Mucosa of descending colon (tissue), 3 donors: ENCODE data around the gene LIMS2. TPM values are rescaled to one million over a fixed set of nuclear protein-coding genes. Genes with fewer than 3 reads are reported as not detected.

Experiments used
- ATAC-seq: fragments of 200-7000 bp; cut with Tn5 transposase; one replicate; pipeline ENCODE4 v1.9.1; 2020; ENCODE audit warnings: mild to moderate bottlenecking, moderate library complexity
- DNase-seq, 3 donors: peaks; one replicate each; pipeline ENCODE4 v3.0.0-alpha.2; 2020
- H3K36me3 ChIP-seq: fragments of 200-600 bp; one replicate; pipeline ENCODE4 v1.8.0; 2021; ENCODE audit warnings: low read depth, mild to moderate bottlenecking
- H3K4me1 ChIP-seq: fragments of 200-600 bp; one replicate; pipeline ENCODE4 v1.8.0; 2021; ENCODE audit warnings: low read depth, mild to moderate bottlenecking
- H3K4me3 ChIP-seq: fragments of 200-600 bp; one replicate; pipeline ENCODE4 v1.8.0; 2021; ENCODE audit warnings: mild to moderate bottlenecking
- H3K9me3 ChIP-seq: fragments of 200-600 bp; one replicate; pipeline ENCODE4 v1.8.0; 2021; ENCODE audit warnings: mild to moderate bottlenecking
- intact Hi-C, 2 donors: fragments of 100-400 bp; cut with DNase I in 1 of 2; cut with micrococcal nuclease in 1 of 2; formaldehyde crosslinking; loops; one replicate each; pipeline versions ENCODE4 v1.11.0 to v1.11.1; 2022; cut with DNase I, micrococcal nuclease
- total RNA-seq, 3 donors: library from RNA; stranded (reverse); fragmentation: NEBNext Ultra II Directional in 2 of 3; extraction: Animal tissue kit (Norgen Biotek cat#: 25700) in 2 of 3; gene quantifications; one replicate each; pipeline versions ENCODE4 v1.2.1 to v1.2.4, GENCODE V29; 2021 to 2023
- TF ChIP-seq, protein P1 (sequence below): fragments of 200-600 bp; IDR thresholded peaks from one replicate; pipeline ENCODE4 v1.8.0; 2022; ENCODE audit warnings: antibody characterized with exemption, mild to moderate bottlenecking
- donor health status: DM: no; HTN: no; CAD: no; lungs with moderate emphysema.
- donor health status: DM: no; HTN: no; CAD: no.
- donor health status: DM: no; HTN: yes; CAD: no.

Gene LIMS2
- total RNA-seq, 3 donors from 2014 or later = 12.5 to 478 (median 29.9) TPM

DNA sequence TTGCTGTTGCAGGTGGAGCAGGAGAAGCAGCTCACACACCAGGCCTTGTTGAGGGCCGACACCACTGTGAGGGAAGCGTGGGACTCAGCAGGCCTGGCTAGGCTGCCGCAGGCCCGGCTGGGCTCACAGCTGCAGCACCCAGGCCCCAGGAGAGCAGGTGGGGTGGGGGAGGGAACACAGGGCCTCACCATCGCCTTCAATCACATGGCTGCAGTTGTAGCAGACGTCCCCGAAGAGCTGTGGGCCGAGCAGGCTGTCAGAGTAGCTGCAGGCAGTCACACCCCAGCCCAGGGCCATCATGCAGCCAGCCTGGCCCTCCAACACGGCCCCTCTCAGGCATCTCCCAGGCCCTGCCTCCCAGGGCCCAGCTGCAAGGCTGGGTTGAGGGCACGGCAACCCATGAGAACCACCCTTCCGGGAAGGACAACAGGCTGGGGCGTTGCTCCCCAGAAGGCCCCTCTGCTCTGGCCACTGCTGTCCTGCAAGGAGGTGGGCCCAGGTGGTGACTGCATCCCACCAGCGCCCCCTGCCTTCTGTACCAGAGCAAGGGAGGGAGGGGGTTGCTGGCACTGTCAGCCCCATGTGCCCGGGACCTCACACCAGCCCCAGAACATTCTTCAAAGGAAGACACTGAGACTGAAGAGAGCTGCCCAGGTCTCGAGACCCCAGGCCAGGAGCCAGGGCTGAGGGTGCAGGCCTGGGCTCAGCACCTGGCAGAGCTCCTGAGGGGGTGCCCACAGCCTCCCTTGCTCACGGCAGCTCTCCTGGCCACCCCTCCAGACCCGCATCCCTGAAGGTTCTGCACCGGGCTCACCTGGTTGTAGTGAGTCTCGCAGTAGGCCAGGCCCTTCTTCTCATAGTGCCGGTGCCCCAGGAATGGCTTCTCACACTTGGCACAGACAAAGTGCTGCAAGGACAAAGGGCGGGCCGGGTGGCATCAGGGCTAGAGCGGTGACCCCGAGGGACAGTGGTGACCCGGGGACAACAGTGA, 35.0 kb downstream of the LIMS2 start:
- intact Hi-C loops = loop anchor here in 1 of 2 donors (10.0 kb wide), 1 partner anchor 54 kb away; no protein-coding TSS in a partner anchor
- no peak overlapping the region for H3K4me3 ChIP-seq
- peaks cover 4% of the 10 kb centered on the region for H3K4me1 ChIP-seq
- H3K36me3 ChIP-seq = no peaks in the 10 kb centered on the region
- TF ChIP-seq, protein P1, sequence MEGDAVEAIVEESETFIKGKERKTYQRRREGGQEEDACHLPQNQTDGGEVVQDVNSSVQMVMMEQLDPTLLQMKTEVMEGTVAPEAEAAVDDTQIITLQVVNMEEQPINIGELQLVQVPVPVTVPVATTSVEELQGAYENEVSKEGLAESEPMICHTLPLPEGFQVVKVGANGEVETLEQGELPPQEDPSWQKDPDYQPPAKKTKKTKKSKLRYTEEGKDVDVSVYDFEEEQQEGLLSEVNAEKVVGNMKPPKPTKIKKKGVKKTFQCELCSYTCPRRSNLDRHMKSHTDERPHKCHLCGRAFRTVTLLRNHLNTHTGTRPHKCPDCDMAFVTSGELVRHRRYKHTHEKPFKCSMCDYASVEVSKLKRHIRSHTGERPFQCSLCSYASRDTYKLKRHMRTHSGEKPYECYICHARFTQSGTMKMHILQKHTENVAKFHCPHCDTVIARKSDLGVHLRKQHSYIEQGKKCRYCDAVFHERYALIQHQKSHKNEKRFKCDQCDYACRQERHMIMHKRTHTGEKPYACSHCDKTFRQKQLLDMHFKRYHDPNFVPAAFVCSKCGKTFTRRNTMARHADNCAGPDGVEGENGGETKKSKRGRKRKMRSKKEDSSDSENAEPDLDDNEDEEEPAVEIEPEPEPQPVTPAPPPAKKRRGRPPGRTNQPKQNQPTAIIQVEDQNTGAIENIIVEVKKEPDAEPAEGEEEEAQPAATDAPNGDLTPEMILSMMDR = no peak
- no peaks in the 10 kb centered on the region for H3K9me3 ChIP-seq
- DNase-seq (peak in 1 of 3 donors; percentile 65), ATAC-seq (peak; percentile 35)

DNA sequence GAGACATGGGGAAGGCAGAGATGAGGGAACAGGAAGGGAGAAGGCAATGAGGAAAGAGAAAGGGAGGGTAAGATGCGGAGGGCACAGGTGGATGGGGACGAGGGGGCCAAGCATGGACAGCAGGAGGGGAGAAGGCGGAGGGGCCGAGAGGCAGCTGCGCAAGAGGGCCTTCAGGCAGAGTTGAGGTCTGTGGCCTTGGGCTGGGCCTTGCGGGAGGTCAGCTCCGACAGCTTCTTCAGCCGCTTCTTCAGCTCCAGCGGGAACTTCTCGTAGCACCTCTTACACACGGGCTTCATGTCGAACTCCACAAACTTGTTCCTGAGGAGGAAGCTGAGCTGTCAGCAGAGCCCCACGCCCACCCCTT, 36.2 kb downstream of the LIMS2 start:
- Histone ChIP-seq H3K4me3 (no peak overlapping the region), H3K4me1 (peaks cover 5% of the 10 kb centered on the region), H3K9me3 (no peaks in the 10 kb centered on the region), H3K36me3 (no peaks in the 10 kb centered on the region)
- intact Hi-C loops = no loop called here
- TF ChIP-seq, protein P1 = no peak
- DNase-seq (no peak), ATAC-seq (no peak)

DNA sequence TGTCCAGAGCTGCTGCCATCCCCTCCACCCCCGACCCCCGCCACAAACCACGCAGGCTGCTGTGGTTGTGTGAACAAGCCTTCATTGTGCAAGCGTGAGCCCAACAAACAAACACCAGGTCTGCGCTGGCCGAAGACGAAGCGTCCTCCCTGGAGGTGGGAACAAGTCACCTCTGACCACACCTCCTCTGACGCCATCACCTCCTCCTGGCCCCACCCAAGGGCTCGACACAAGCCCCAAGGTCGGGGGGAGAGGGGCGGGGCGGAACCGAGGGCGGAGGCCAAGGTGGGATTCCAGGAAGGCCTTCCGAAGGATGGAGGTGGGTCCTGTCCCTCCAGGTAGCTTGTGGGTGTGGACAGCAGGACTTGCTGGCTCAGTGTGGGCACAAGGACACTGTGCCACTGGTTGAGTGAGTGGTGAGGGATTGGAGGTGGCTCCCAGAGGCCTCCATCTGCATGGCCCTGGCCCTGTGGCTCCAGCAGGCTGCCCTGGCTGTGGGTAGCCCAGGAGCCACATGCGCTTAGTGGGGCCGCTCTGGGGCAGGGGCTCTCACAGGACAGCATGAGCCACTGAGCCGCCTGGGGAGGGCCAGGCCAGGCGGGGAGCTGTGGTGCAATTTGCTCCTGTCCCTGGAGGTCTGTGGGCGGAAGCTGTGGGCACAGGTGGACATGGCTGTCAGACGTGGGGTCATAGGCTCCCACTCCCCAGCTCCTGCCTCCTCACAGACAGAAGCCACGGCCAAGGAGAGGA, 36.8 kb downstream of the LIMS2 start:
- no peak for ATAC-seq
- Histone ChIP-seq H3K4me1 (peaks cover 7% of the 10 kb centered on the region), H3K9me3 (no peaks in the 10 kb centered on the region), H3K4me3 (no peak overlapping the region), H3K36me3 (no peaks in the 10 kb centered on the region)
- TF ChIP-seq, protein P1 = no peak
- DNase-seq = peak in 1 of 3 donors; percentile 55
- intact Hi-C loops = no loop called here

DNA sequence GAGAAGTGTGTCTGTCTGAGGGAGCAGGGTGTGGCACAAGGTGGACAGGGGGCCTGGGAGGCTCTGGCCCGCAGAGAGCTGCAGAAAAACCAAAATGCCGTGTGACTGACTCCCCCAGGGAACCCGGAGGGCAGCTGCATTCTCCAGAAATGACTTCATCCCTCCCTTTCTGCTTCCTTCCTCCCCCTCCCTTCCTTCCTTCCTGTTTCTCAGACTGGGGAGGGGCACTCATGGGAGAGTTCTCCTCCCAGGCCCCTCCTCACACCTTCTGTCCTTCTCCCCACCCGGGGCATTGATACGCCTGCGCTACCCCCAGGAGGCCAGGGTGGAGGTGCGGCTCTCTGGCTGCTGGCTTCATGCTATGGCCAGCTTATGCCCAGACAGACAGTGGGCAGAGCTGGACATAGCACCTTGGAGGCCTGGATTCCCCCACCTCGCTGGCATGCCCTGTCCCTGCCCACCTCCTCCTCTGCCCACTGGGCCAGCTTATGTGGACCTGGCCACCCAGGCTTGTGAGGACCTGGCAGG, 37.5 kb downstream of the LIMS2 start:
- Histone ChIP-seq H3K4me3 (no peak overlapping the region), H3K4me1 (peaks cover 7% of the 10 kb centered on the region), H3K9me3 (no peaks in the 10 kb centered on the region), H3K36me3 (no peaks in the 10 kb centered on the region)
- TF ChIP-seq, protein P1 = no peak
- DNase-seq (peak in 1 of 3 donors; percentile 50), ATAC-seq (no peak)
- intact Hi-C loops = no loop called here

DNA sequence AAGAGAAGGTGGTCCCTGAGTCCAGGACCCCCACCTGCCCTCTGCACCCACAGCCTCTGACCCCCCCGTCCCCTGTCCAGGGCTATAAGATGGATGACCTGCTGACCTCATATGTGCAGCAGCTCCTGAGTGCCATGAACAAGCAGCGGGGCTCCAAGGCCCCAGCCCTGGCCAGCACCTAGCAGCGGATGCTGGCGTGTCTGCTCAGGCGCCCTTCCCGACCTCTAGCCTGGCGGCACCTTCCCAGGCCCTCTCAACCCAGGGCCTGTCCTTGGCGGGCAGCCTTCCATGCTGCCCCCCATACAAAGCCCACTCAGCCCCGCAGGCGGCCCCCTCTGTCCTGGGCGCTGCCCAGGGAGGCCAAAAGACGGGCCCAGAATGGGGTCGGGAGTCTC, 38.1 kb downstream of the LIMS2 start:
- intact Hi-C loops = no loop called here
- Histone ChIP-seq H3K4me1 (peaks cover 7% of the 10 kb centered on the region), H3K36me3 (no peaks in the 10 kb centered on the region)

More for the DNA sequence above, 38.1 kb downstream of the LIMS2 start:
- TF ChIP-seq, protein P1 = no peak
- no peaks in the 10 kb centered on the region for H3K9me3 ChIP-seq
- DNase-seq (peak in 1 of 3 donors; percentile 49), ATAC-seq (no peak)
- H3K4me3 ChIP-seq = no peak overlapping the region
